HG03457 (cell line): ENCODE measurements around the gene GLCCI1.
A peak's percentile ranks its signal among the peaks of the same experiment; 100 is the strongest.

ENCODE experiments used
- ATAC-seq: cut with Tn5 transposase; IDR thresholded peaks from one replicate; pipeline ENCODE4 v1.9.1; 2021; ENCODE audit warnings: moderate number of reproducible peaks; ENCODE audit not compliant: unreplicated experiment

GLCCI1 gene

DNA sequence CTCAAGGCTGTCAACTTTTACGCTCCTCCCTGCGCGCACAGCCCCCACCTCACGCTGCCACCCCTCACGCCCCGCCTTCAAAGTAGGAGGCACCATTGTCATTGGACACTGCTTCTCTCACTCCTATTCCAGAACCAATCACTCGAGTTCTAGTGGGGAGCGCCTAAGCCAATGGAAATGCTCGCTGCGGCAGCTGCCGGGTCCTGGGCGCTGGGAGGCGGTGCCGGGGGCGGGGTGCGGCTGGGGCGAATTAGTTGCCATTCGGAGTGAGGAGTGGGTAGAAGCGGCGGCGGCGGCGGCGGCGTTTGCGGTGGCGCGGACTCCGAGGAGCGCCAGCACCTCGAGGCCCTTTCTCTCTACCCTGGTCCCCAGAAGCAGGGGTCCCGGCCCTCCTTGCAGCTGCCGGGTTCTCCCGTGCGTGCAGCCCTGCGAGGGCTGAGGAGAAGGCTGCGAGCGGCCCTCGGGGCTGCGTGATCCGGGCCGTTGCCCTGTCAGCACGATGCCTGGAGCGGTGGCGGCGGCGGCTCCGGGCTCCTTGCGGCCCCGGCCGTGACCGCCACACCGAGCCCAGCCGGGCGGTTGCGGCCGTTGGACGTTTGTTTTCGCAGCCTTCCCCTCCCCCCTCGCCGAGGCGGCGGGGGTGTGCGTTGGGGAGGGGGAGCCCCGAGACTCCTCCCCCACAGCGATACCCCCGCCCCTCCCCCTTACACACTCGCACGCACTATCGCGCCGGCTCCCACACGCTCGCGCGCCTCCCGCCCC, at the start of gene GLCCI1:
Gene GLCCI1, plus strand, starts transcription at position 253 of the 762 bp plus-strand sequence. CDS start 555 bp downstream, outside the sequence.
- peak; percentile 74 for ATAC-seq

- no peak for ATAC-seq
Observed at GRCh38 chr7:7919449-7919945, 49.1 kb upstream of the GLCCI1 start.

GRCh38 chr7:7920056-7920455, 48.5 kb upstream of the GLCCI1 start:
- ATAC-seq = no peak

GRCh38 chr7:7920481-7920880, 48.1 kb upstream of the GLCCI1 start:
- peak; percentile 82 for ATAC-seq

DNA sequence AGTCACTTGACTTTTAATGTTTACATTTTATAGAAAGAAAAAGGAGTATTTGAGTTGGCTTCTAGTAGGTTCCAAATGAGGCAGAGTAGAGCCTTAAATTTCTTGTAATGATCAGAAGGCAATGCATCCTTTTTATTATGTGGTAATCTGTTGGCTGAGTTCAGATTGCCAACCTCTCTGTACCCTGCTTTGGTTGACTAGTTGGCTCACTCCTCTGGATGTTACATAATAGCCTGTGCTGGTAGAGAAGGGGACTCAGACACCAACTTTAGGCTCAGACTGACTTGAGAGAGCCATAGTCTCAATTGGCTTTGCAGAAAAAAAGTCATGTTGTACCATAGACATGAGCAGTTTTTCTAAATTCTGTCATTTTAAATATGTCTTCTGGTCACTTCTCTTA, 46.8 kb upstream of the GLCCI1 start:
- no peak for ATAC-seq

DNA sequence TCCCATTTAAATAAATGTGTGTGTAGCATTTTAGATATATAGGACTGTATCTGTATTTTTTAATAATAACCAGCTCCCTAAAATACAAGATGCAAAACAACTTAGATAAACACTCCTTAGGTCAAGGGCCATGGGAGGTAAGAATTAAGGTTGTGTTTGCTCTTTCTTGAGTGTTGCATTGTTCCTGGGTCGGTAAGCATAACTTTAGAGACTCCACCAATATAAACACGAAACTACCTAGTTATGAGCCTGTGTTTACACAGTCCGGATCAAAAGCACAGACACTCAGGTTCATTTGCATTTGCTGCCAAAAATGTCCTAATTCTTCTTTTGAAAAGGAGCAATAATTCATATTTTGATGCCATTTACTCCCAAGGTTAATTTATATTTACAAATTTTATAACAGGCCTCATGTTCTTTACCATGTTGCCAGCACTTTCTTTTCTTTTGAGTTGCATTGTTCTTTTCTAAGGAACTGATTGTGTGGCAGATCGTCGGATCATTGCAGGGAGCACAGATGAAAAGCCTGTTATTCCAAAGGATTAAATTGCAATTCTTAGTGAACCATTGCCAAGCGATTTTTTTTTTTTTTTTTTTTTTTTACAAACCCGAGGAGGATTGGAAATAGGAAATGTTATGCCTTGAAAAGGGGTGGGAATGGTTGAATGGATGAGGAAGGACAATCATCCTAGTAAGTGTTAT, 45.8 kb upstream of the GLCCI1 start:
- ATAC-seq = no peak

- no peak for ATAC-seq
Observed at GRCh38 chr7:7923818-7924217, 44.8 kb upstream of the GLCCI1 start.

- ATAC-seq = no peak
Observed at GRCh38 chr7:7924303-7924702, 44.3 kb upstream of the GLCCI1 start.

DNA sequence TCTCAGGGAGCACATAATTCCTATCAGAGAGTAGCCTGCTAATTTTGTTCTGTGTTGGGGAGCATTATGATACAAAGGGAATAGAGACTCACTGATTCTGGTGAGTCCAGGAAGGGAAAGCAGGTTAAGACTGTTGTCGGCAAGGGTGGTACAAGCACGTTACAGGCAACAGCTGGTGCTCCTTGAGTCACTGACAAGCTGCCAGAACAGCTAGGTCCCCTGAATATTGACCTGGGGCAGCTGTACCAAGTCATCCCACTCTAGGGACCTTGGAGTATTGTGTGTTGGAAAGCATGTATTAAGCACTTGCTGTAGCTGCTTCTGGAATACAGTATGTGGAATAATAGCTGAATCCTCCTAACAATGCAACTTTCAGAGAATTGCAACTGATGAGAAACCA, 37.0 kb upstream of the GLCCI1 start:
- no peak for ATAC-seq

GRCh38 chr7:7932553-7932952, 36.0 kb upstream of the GLCCI1 start:
- ATAC-seq = no peak

GRCh38 chr7:7933915-7934526, 34.6 kb upstream of the GLCCI1 start:
- no peak for ATAC-seq

GRCh38 chr7:7934945-7935344, 33.7 kb upstream of the GLCCI1 start:
- no peak for ATAC-seq

DNA sequence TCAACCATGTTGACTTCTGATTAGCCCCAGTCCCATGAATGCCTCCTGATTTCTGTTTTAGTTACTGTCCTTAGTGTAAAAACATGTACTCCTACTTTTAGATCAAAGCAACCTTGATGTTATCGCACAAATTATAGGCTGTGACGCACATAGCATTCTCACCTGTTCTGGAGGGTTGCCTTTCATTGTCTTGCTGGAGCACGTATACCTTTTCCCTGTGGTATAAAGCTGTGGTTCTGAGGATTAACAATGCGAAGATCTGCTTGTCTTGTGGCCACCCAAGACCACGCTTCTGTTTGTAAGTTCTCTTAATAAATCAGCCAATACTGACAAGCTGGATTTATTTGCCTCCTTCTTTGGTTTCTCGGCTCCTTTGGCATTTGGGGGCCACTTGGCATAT, 30.1 kb upstream of the GLCCI1 start:
- no peak for ATAC-seq

DNA sequence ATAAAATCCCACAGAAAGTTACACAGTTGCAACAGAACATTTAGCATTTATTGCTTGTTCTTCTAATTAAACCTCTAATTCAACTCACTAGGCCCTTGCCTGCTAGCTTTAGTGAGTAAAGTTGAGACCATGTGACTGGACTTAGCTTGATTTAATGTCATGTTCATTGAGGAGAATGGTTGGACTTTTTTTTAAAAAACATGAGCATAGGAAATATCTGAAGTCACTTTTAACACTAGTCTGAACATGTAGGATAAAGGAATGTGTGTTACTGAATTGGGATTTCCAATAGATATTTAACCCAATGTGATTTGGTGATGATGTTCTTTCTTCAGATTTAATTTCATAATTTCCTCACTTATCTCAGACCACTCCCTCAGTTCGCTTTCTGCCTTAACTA, 24.6 kb upstream of the GLCCI1 start:
- ATAC-seq = no peak

DNA sequence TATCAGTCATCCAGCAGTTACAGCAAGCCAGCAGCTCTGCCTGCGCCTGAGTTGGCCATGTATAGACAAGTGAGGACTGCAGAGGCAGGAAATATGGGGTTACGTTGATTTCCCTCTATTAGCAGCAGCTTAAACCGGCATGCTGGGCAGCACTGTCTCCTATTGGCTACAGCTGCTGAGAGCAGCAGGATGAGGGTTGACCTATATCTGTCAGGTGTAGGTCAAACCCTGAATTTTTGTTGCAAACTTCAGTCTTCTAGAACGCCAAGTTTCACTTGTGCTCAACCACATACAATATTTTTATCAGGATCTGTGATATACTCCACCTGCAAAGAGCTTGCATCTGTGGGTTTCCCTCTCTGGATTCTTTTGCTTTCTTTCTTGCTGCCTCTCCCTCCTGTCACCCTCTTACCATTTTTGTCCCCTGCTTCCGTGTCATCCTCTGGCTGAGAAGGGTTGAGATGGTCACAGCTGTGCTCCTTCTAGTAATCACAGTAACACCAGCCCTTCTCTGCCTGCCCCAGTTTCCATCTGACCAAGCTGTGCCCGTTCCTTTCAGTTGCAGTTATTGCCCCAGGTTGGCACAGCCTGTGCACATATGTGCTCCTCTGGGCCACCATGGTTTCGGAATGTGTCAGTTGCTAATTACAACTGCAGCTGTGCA, 23.8 kb upstream of the GLCCI1 start:
- peak; percentile 86 for ATAC-seq

DNA sequence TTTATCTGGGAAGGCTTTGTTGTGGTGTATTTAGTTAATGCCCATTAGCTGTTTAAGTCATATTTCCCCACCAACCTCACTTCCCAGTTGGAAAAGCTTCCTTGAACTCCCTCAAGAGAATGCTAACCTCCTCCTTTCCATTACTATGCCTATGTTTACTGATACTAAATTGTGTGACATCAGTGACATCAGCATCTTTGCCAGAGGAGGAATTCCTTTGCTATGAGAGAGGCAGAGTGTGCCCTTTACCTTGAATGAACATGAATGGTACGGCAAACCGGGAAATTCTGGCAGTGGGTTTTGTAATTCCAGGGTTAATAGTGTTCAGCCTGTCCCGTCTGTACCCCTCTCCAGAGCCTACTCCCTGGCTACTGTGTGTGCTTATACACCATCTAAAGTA, 22.1 kb upstream of the GLCCI1 start:
- ATAC-seq = no peak

DNA sequence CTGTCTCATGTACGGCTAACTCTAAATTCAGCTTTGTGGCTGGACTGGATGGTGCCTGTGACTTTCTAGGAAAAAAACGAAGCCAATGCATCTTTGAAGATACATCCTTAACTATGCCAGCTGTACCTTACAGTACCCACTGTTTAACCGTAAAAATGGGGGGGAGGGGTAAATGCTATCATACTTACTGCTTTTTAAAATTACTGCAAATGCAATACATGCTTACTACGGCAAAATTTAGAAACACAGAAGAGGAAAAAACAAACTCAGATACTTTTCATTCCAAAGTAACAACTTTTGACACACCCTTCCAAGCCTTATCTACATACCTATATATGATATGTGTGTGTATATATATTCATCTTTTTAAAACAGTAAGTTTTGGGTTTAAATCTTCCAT, 20.4 kb upstream of the GLCCI1 start:
- ATAC-seq = no peak

DNA sequence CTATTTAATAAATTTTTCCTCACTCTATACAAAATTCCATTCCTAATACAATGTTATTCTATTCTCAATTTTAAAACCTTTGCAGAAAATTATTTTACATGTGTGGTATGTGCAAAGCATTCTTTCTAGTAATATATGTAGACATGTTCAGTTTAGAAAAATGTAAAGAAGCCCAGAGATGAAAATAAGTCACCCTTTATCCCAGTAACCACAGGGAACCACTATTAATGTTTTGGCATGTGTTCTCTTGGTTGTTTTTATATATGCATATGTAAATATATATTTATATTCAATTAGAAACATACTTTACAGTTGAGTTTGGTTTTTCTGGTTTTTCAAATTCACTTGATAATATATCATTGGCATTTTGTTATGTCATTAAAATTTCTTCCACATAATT, 14.8 kb upstream of the GLCCI1 start:
- no peak for ATAC-seq

DNA sequence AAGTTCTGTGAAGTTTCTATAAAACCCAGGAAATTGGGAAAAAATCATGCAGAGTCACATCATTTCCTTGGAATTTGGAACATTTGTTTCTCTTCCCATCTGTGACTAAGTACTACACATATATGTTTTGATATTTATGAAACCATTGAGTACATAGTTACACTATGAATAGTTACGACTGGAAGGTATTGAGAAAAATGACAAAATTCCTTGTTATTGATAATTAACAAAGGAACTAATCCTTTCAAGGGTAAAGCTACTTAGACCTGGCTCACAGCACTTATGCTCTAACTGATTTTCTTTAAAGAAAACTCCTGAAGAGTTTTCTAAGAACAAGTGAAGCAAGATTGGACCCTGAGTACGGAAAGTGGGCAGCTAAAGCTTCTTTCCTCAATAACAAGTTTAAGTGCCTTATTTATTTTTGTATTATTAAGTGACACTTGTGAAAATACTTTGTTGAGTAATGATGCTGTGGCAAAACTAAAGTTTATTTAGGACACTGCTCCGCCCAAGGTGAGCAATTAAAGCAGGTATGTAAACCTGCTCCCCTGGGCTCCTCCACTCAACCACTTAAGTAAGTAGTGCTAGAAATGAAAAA, 12.0 kb upstream of the GLCCI1 start:
- ATAC-seq = no peak

DNA sequence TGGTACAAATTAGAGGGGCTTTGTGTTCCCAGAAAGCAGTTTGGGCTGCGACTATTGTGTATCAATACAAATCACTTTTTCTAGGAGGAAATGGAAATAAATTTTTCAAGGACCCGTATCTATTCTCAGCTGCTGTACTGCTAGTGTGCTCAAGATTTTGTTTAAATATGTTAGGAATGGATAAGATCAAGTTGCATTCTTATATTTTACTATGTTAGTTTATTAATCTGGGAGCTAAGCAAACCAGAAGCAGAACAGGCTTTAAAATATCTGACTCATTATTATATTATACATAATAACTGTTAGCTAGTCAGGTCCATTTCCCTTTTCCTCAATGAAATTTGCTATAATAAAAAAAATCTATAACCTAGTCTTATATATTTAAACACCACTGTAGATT, 11.1 kb upstream of the GLCCI1 start:
- no peak for ATAC-seq
